T-cell (primary cell): ENCODE data around the gene OPA1. TPM values are rescaled to one million over a fixed set of nuclear protein-coding genes. Genes with fewer than 3 reads are reported as not detected.

Source experiments
- ATAC-seq, 4 experiments: fragments of 200-7000 bp in 3 of 4; fragments of 150-1000 bp in 1 of 4; cut with Tn5 transposase; replicated peaks in 1 of 4; 1 replicate in 3 of 4; 2 replicates in 1 of 4; pipeline ENCODE4 v1.10.0; 2021; ENCODE audit warnings: moderate library complexity in 3 of 4, mild to moderate bottlenecking in 2 of 4, moderate number of reproducible peaks in 1 of 4
- CTCF ChIA-PET, 2 donors: fragments of 300-600 bp; sonication (Branson Sonifier 250); formaldehyde crosslinking; loops; one replicate each; lab custom pipeline; 2022; ENCODE audit warnings: antibody characterized with exemption in 2 of 2; lab: Charles Lee
- POLR2A ChIA-PET, 2 donors: fragments of 300-600 bp; sonication (Branson Sonifier 250); formaldehyde crosslinking; loops; one replicate each; lab custom pipeline; 2022; ENCODE audit warnings: antibody characterized with exemption in 2 of 2; lab: Charles Lee
- DNase-seq, 35 experiments: peaks; one replicate each; pipeline versions ENCODE4 v3.0.0 to v3.0.0-alpha.2; 2013 to 2023
- H3K27ac ChIP-seq: one replicate; pipeline ENCODE4 v1.5.1; 2013; ENCODE audit warnings: low read length
- H3K27me3 ChIP-seq, 2 experiments: replicated peaks in 1 of 2; 1 replicate in 1 of 2; 2 replicates in 1 of 2; pipeline versions ENCODE4 v1.6.1 to v1.7.0; 2013; ENCODE audit warnings: low read length in 1 of 2, mixed read lengths in 1 of 2; ENCODE audit not compliant: control insufficient read depth in 2 of 2, insufficient read depth in 2 of 2; ENCODE audit errors: extremely low read depth in 1 of 2
- H3K36me3 ChIP-seq, 2 donors: 1 replicate in 1 of 2; 2 replicates in 1 of 2; pipeline versions ENCODE4 v1.6.1 to v1.7.0; 2013; ENCODE audit warnings: low read length in 1 of 2; ENCODE audit not compliant: control insufficient read depth in 2 of 2, insufficient read depth in 1 of 2; ENCODE audit errors: extremely low read depth in 1 of 2
- H3K4me1 ChIP-seq, 2 experiments: 1 replicate in 1 of 2; 2 replicates in 1 of 2; pipeline versions ENCODE4 v1.6.1 to v1.7.0; 2013; ENCODE audit warnings: low read length in 2 of 2, mixed read lengths in 1 of 2; ENCODE audit not compliant: insufficient read depth in 2 of 2, control insufficient read depth in 1 of 2; ENCODE audit errors: extremely low read depth in 1 of 2
- H3K4me3 ChIP-seq, 2 donors: 1 replicate in 1 of 2; 2 replicates in 1 of 2; pipeline versions ENCODE4 v1.5.1 to v1.7.0; 2013; ENCODE audit warnings: mild to moderate bottlenecking in 2 of 2, low read length in 1 of 2, moderate library complexity in 1 of 2; ENCODE audit not compliant: control insufficient read depth in 1 of 2; ENCODE audit errors: extremely low read depth in 1 of 2
- H3K9me3 ChIP-seq: 2 replicates; pipeline ENCODE4 v1.7.0; 2013
- H3K27ac Mint-ChIP-seq, 2 donors: one replicate each; pipeline ENCODE4 v1.8.0; 2020 to 2021; ENCODE audit warnings: mild to moderate bottlenecking in 2 of 2, mixed read lengths in 2 of 2
- H3K27me3 Mint-ChIP-seq, 2 donors: one replicate each; pipeline ENCODE4 v1.8.0; 2021 to 2022; ENCODE audit warnings: mixed read lengths in 2 of 2
- H3K36me3 Mint-ChIP-seq: one replicate; pipeline ENCODE4 v1.8.0; 2021; ENCODE audit warnings: mixed read lengths
- H3K4me1 Mint-ChIP-seq, 3 donors: one replicate each; pipeline ENCODE4 v1.8.0; 2020 to 2022; ENCODE audit warnings: mixed read lengths in 3 of 3, mild to moderate bottlenecking in 1 of 3
- H3K4me3 Mint-ChIP-seq, 3 donors: one replicate each; pipeline ENCODE4 v1.8.0; 2020 to 2022; ENCODE audit warnings: mild to moderate bottlenecking in 3 of 3, mixed read lengths in 3 of 3, moderate library complexity in 3 of 3
- H3K9me3 Mint-ChIP-seq, 3 donors: one replicate each; pipeline ENCODE4 v1.8.0; 2020 to 2022; ENCODE audit warnings: mixed read lengths in 3 of 3
- WGBS: methylation state at CpG from one replicate; pipeline ENCODE4 v1.1.5; 2013; ENCODE audit warnings: missing lambda C conversion rate; ENCODE audit not compliant: insufficient coverage; 5-methylcytosine and 5-hydroxymethylcytosine counted together
- total RNA-seq, 35 experiments: library from RNA in 6 of 35; stranded (reverse) in 6 of 35; fragments of 120-200 nt in 1 of 35; gene quantifications; one replicate each; pipeline versions ENCODE4 v1.2.1 to v1.2.4 and lab custom pipeline; 2013 to 2026

Gene OPA1
- total RNA-seq, 5 donors from 2014 or later (not counting 1 experiment from before 2014, with no cell fraction given): 40.5 to 56.1 (median 41.9) TPM

DNA sequence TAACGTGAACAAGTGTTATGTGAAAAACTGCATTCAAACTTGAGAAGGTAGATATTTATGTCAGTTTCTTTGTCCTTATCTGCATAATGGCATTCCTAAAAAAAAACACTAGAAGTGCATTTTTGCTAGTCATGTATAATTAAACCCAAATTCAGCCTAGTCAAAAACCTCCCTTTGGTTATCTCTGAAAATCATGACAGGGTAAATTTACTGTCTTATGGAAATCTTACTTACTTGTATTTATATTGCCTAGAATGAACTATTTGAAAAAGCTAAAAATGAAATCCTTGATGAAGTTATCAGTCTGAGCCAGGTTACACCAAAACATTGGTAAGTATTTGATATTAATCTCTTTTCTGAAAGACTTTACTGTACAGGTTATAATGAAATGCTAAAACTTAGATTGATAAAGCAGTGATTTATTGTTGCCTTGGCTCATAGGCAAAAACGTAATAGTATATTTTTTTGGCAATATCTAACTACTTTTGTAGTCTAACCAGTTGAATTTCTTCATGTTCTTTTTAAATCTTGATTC is 55.6 kb downstream of the OPA1 start:
- Mint-ChIP-seq H3K27ac (no peak overlapping the region), H3K36me3 (peaks cover 51% of the 10 kb centered on the region), H3K9me3 (no peaks in the 10 kb centered on the region), H3K4me3 (no peak overlapping the region), H3K27me3 (no peaks in the 10 kb centered on the region), H3K4me1 (no peaks in the 10 kb centered on the region)
- H3K27me3 ChIP-seq: no peaks in the 10 kb centered on the region
- ATAC-seq (no peak), DNase-seq (no peak)
- ChIA-PET CTCF (no interaction called here), POLR2A (no interaction called here)
- no peak overlapping the region for H3K27ac ChIP-seq
- H3K4me3 ChIP-seq: no peak overlapping the region
- peaks cover 4 to 68% of the 10 kb centered on the region in 2 donors for H3K36me3 ChIP-seq
- no peaks in the 10 kb centered on the region for H3K4me1 ChIP-seq
- no peaks in the 10 kb centered on the region for H3K9me3 ChIP-seq
- no CpG with 5 or more reads among the region's 2 CpGs for WGBS

DNA sequence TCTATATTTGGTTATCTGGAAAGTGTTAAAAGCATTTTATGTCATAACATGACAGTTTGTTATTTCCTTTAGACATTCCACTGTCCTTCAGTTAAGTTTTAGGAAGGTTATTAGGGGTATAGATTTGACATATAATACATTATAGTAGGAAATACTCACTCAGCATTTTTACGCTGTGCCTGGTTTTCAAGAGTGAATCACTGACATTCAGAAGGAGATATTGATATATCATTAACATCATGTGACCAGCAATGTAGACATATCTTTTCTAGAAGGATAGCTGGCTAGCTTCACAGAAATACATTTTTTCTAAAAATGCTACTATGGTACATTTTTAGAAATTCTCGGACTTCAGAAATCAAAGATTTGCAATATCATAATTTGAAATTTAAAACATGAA is 57.6 kb downstream of the OPA1 start:
- no peak for ATAC-seq
- Mint-ChIP-seq H3K9me3 (no peaks in the 10 kb centered on the region), H3K4me1 (no peaks in the 10 kb centered on the region), H3K27ac (no peak overlapping the region), H3K27me3 (no peaks in the 10 kb centered on the region), H3K4me3 (no peak overlapping the region), H3K36me3 (peaks cover 50% of the 10 kb centered on the region)
- POLR2A ChIA-PET: no interaction called here
- CTCF ChIA-PET: no interaction called here
- Histone ChIP-seq H3K36me3 (peaks cover 0 to 63% of the 10 kb centered on the region in 2 donors), H3K9me3 (no peaks in the 10 kb centered on the region), H3K4me1 (no peaks in the 10 kb centered on the region), H3K27ac (no peak overlapping the region), H3K27me3 (no peaks in the 10 kb centered on the region), H3K4me3 (no peak overlapping the region)
- no CpG with 5 or more reads among the region's 2 CpGs for WGBS
- no peak for DNase-seq

DNA sequence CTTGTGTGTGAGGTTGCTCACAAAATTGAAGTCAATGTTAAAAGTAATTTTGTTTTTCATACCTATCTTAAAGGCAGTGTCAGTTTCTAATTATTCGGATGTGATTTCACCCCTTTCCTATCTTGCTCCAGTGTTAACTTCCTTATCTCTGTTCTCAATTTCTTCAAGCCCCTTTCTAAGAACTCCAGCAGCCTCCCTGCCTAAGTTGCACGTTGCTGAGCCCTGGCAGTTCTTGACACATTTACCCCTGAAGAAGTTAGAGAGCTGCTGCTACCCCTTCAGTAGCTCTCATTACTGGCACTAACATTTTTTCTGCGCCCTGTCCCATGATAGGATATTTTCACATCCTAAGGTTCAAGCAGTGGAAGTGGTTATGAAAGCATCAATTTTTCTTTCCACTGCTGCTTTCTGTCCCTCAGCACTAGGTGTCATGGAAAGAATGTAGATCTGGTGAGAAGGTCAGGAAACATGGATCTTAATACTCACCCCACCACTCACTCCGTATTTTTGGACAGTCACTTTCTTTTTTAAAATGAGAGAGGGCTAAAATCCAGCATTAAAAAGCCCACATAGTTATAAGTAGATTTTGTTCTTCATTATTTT is 62.9 kb downstream of the OPA1 start:
- no peak for ATAC-seq
- Mint-ChIP-seq H3K9me3 (no peaks in the 10 kb centered on the region), H3K4me1 (no peaks in the 10 kb centered on the region), H3K27me3 (no peaks in the 10 kb centered on the region), H3K4me3 (no peak overlapping the region), H3K27ac (peak overlapping the region in 1 of 2 donors; percentile 4), H3K36me3 (peaks cover 41% of the 10 kb centered on the region)
- WGBS: no CpG with 5 or more reads among the region's 4 CpGs
- Histone ChIP-seq H3K9me3 (no peaks in the 10 kb centered on the region), H3K4me3 (no peak overlapping the region), H3K27ac (no peak overlapping the region), H3K27me3 (no peaks in the 10 kb centered on the region), H3K36me3 (peaks cover 0 to 68% of the 10 kb centered on the region in 2 donors), H3K4me1 (no peaks in the 10 kb centered on the region)
- POLR2A ChIA-PET: interaction anchor here in 1 of 2 donors (0.5 kb wide), 1 partner anchor 11 kb away, joined by 4 read pairs; no protein-coding TSS in a partner anchor
- no peak for DNase-seq
- CTCF ChIA-PET: interaction anchor here (0.9 to 1.1 kb wide), 2 partner anchors 8 to 25 kb away, joined by 3 to 4 read pairs; no protein-coding TSS in a partner anchor

DNA sequence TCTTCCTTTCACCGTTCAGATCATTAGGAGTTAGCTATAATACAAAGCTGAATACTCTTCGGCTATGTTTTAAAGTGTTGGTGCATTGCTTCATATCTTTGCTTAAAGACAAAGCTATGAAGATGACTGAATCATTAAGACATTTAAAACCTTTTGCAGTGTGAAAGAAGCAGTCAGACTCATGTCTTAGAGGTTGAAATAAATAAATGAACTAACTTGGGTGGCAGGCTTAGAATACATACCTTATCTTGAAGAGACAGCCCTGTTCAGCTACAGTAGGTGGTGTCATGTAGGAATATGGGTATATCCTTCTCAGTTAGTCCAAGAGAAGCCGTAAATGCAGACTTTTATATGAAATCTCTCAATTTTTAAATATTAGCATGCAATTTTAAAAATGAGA is 63.4 kb downstream of the OPA1 start:
- no peaks in the 10 kb centered on the region for H3K4me1 Mint-ChIP-seq
- Histone ChIP-seq H3K27me3 (no peaks in the 10 kb centered on the region), H3K4me3 (no peak overlapping the region), H3K9me3 (no peaks in the 10 kb centered on the region), H3K27ac (no peak overlapping the region), H3K4me1 (no peaks in the 10 kb centered on the region), H3K36me3 (peaks cover 0 to 71% of the 10 kb centered on the region in 2 donors)
- H3K27ac Mint-ChIP-seq: no peak overlapping the region
- WGBS: no CpG with 5 or more reads among the region's 3 CpGs
- POLR2A ChIA-PET: interaction anchor here in 1 of 2 donors (0.6 kb wide), 1 partner anchor 87 kb away, joined by 3 read pairs; no protein-coding TSS in a partner anchor
- peaks cover 44% of the 10 kb centered on the region for H3K36me3 Mint-ChIP-seq
- CTCF ChIA-PET: interaction anchor here in 1 of 2 donors (0.9 kb wide), 1 partner anchor 25 kb away, joined by 3 read pairs; no protein-coding TSS in a partner anchor
- H3K4me3 Mint-ChIP-seq: no peak overlapping the region
- H3K27me3 Mint-ChIP-seq: no peaks in the 10 kb centered on the region
- H3K9me3 Mint-ChIP-seq: no peaks in the 10 kb centered on the region
- no peak for DNase-seq
- no peak for ATAC-seq

DNA sequence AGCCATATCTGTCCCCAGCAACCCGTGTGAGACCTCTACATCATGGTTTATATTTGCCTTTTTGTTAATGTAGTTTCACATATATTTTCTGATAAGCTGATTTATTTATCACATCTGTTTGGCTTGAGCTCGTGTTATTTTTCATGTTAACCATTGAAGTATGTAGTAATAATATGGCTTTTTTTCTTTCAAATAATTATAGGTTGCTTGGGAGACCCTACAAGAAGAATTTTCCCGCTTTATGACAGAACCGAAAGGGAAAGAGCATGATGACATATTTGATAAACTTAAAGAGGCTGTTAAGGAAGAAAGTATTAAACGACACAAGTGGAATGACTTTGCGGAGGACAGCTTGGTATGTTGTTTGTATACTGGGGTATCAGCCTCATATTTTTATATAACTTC is 63.9 kb downstream of the OPA1 start:
- Mint-ChIP-seq H3K4me1 (no peaks in the 10 kb centered on the region), H3K36me3 (peaks cover 48% of the 10 kb centered on the region), H3K9me3 (no peaks in the 10 kb centered on the region), H3K27me3 (no peaks in the 10 kb centered on the region), H3K4me3 (no peak overlapping the region), H3K27ac (no peak overlapping the region)
- Histone ChIP-seq H3K9me3 (no peaks in the 10 kb centered on the region), H3K27ac (no peak overlapping the region), H3K4me1 (no peaks in the 10 kb centered on the region), H3K4me3 (no peak overlapping the region), H3K27me3 (no peaks in the 10 kb centered on the region), H3K36me3 (peaks cover 0 to 74% of the 10 kb centered on the region in 2 donors)
- ATAC-seq (no peak), DNase-seq (no peak)
- ChIA-PET CTCF (interaction anchor here in 1 of 2 donors (0.9 kb wide), 1 partner anchor 24 kb away, joined by 3 read pairs; no protein-coding TSS in a partner anchor), POLR2A (interaction anchor here in 1 of 2 donors (0.6 kb wide), 1 partner anchor 87 kb away, joined by 3 read pairs; no protein-coding TSS in a partner anchor)
- WGBS: no CpG with 5 or more reads among the region's 6 CpGs

DNA sequence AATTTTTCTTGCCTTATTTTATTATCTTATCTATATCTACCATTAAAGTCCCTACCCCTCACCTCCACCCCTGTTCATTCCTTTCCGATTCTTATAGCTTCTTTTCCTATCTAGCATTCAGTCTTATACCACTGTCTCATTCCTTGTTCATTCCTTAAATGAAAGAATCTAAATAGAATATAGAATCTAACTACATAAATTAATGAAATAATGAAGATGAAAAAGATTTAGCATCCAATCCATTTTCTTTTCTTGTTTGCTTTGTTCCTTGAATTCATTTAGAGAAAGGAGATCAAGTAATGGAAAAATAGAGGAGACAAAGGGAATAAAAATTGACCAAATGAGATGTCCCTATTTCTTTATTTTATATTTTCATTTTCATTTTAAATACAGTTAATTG is 67.2 kb downstream of the OPA1 start:
- Mint-ChIP-seq H3K27ac (no peak overlapping the region), H3K36me3 (peaks cover 43% of the 10 kb centered on the region), H3K9me3 (no peaks in the 10 kb centered on the region), H3K4me1 (no peaks in the 10 kb centered on the region), H3K4me3 (no peak overlapping the region), H3K27me3 (no peaks in the 10 kb centered on the region)
- no peak for DNase-seq
- Histone ChIP-seq H3K4me3 (no peak overlapping the region), H3K27me3 (no peaks in the 10 kb centered on the region), H3K27ac (no peak overlapping the region), H3K9me3 (no peaks in the 10 kb centered on the region), H3K36me3 (peaks cover 0 to 64% of the 10 kb centered on the region in 2 donors), H3K4me1 (no peaks in the 10 kb centered on the region)
- CTCF ChIA-PET: no interaction called here
- ATAC-seq: no peak
- no CpG with 5 or more reads among the region's 1 CpG for WGBS
- POLR2A ChIA-PET: no interaction called here
